Activated CD4-positive, alpha-beta T cell treated with anti-CD3 and anti-CD28 coated beads for 48 hours (primary cell): Measurements from ENCODE around the gene NSRP1.
"Not testable (repeated sequence)": the region's sequence is repeated elsewhere in the genome, so short reads cannot be mapped to it uniquely, and the experiment has no call there.

ENCODE experiments used
- DNase-seq: peaks from one replicate; pipeline ENCODE4 v3.0.0-alpha.2; 2020

Gene NSRP1

DNA sequence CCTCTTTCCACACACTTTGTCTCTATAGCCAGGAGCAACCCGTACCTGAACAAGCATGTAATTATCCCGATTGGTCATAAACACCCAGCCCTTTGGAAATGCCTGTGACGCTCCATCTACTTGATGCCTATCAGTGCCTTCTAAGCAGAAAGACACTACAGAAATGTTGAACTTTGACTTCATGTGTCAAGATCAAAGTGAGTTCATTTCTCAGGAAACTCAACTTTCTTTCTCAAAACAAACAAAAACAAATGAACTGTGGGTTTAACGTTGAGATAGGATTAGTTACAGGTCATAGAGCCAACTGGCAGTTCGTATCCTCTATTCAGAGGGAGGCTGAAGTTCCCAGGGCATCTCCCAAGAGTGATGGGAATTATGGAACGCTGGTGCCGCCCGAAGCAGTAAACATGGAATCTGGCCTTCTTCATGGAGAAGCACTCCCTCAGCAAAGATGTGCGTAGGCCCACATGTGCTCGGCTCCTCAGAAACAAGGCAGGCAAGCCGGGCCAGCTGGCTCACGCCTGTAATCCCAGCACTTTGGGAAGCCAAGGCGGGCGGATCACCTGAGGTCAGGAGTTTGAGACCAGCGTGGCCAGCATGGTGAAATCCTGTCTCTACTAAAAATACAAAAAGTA is 109.4 kb downstream of the NSRP1 start:
- no peak for DNase-seq

DNA sequence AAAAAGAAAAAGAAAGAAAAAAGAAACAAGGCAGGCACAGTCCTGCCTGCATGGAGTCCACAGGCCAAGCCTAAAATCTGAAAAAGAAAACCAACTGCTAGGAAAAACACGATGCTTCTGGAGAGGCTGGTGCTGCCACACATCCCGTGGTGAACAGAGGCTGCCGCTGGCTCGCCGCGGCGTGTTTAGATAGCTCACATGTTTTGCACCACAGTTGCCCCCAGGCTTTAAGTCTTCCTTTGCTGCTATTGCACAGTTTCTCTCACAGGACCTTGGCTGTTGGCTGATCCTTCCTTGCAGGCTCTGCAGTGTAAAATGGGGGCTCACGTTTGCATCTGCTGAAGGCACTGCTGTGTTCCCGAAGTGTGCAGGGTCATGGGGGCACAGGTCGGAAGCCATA is 110.3 kb downstream of the NSRP1 start:
- DNase-seq, result no peak

DNA sequence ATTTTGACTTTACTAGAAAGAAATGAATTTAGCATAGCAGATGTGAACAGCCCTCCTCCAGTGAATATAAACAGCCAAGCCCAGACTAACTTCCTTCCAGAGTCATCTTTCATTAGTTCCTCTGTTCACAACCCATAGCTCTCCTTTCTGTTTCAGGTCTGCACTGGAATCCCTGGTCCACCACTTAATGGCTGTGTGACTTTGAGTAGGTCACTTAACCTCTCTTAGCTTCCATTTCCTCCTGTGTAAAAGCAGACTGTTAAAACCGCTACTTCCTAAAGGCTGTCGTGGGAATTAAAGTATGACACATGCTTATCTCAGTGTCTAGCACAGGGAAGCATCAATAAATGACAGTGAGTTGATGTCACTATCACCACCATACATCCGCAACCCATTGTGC is 111.4 kb downstream of the NSRP1 start:
- no peak for DNase-seq

DNA sequence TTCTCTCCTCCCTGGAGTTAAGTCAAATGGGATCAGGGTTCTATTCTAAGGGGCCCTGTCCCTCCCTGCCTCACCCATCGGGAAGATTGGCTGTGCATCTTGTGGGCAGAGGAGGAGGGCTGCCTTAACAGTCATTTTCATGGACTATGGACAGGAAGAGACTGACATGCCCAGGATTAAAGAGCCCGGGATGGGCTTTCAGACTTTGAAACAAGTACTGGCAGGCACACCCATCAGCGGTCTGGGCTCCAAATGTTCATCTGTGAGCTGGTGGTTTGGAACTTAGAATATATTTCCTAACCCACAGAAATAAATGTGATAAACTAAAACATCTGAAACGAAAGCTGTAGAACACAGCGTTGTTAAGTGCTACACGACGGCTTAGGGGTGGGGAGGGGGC is 112.4 kb downstream of the NSRP1 start:
- DNase-seq, result no peak

DNA sequence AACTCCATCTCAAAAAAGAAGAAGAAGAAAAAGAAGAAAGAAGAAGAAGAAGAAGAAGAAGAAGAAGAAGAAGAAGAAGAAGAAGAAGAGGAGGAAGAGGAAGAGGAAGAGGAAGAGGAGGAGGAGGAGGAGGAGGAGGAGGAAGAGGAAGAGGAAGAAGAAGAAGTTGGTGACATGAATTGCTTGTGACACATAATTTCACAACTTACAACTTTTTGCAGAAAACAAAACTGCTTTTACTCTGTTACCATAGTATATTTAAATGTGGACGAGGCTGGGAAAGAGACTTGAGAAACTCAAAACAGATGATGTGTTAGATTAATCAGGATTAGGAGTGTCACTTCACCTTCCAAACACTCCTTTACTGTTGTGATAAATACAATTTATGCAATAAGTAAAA is 113.4 kb downstream of the NSRP1 start:
- not testable (repeated sequence) for DNase-seq

DNA sequence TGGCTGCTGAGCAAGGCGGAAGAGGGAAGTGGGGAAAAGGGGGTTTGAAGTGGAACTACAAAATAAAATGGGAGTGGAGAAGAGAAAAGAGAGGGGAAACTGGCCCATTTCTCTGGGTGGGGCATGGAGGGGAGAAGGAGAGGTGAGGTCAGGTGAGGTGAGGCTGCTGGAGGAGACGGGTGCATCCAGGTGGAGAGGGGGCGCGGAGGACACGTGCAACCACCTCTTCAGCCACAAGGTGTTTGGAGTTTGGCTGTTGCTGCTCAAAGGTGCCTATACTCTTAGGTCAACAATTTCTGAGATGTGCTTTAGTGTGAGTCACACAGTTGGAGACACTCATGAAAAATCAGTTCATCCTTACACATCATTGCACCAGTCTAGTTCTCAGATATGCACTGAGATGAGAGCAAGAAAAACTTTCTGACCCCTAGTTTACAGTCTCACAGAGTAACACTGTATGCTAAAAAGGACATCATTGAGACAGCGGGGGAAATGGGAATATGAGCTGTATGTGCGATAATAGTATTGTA is 114.0 kb downstream of the NSRP1 start:
- no peak for DNase-seq

DNA sequence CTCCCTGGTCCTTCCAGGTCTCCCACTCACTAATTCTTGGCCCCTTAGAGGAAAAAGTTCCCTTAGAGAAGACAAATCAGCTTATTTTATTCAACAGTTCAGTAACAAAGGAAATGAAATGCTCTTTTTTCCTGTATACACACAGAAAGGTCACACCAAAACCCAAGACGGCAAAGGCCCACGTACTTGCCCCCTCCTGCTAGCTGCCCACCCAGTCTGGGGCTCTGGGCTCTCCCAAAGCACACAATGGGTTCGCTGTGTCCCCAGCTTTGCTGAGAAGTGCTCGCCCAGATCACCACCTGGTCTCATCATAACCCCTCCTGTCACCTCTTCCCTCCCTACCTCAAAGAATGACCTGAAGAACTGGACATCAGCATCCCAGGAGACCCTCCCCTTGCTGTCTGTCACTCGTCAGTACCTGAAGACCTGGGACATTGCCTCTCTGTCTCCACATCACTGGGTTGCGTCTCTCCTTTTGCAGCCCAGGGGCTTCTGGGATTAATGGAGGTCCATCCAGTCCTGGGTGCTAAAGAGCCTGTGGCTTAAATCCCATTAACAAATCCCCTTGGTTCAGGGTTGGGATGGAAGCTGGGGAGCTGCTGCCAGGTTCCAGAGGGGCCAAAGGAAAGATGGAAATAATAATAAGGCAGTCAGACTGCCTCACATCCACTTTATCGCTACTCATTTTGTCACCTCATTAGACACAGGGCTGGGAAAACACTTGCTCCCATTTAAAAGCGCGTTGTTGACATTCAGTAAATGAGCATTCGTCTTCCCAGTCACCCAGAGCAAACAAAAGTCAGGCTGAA is 115.6 kb downstream of the NSRP1 start:
- no peak for DNase-seq

DNA sequence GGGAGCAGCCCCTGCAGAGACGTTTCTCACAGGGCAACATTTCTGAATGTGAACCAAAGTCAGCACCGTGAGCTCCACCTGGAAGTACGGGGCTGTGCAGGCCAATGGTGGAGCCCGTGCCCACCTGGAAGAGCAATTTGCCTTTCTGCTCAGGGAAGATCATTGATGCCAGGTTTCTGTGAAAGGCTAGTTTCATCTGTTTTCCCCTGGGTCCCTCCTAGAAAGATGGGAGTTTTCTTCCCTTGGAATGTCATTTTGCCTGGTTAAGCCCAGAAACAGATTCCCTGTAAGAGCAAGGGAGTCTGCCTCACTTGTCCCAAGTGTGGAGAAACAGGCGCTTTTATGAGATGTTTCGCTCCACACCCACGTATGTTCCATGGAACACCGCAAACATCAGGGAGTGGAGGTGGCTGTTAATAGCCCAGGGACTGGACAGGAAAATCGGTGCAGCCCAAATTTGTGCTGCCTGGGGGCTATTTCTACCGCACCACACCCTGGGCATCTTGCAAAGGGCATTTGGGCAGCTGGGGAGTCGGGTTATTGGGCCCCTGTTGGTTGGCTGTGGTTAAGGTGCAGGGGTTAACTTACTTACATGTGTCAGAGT is 116.3 kb downstream of the NSRP1 start:
- DNase-seq, result no peak

DNA sequence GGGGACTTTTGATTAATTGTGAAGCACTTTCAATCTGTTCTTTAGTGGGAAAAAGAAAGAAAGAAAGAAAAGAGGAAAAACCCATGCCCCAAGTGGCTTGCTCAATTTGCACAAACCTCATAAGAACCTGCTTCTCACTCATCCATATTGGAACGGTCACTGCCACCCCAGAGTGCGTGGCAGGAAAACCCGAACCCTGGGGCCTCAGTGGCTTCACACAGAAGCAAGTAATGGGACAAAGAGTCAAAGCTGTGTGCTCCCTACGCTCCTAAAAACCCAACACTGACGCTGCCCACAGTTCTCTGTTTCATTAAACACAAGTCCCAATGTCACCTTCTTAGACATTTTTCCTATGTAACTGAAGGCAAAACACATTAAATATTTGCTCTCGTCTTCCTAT is 117.7 kb downstream of the NSRP1 start:
- no peak for DNase-seq

DNA sequence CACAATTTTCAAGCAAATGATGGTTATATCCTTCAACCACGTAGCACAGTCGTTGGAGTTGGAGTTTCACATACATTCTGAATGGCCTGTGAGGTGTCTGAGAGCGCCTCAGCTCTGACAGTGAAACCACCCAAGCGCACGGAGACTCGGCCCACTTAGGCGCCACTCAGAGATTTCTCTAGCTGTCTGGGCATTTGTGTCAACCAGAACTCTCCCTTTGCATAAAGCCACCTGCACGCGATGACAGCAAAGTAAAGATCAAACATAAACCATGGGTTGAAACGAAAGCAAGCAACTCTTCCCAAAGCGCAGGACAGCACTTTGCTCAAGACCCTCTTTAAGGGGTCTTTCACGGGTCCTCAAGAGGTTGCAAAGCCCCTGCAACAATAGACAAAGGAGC is 118.3 kb downstream of the NSRP1 start:
- peak; percentile 19 for DNase-seq

DNA sequence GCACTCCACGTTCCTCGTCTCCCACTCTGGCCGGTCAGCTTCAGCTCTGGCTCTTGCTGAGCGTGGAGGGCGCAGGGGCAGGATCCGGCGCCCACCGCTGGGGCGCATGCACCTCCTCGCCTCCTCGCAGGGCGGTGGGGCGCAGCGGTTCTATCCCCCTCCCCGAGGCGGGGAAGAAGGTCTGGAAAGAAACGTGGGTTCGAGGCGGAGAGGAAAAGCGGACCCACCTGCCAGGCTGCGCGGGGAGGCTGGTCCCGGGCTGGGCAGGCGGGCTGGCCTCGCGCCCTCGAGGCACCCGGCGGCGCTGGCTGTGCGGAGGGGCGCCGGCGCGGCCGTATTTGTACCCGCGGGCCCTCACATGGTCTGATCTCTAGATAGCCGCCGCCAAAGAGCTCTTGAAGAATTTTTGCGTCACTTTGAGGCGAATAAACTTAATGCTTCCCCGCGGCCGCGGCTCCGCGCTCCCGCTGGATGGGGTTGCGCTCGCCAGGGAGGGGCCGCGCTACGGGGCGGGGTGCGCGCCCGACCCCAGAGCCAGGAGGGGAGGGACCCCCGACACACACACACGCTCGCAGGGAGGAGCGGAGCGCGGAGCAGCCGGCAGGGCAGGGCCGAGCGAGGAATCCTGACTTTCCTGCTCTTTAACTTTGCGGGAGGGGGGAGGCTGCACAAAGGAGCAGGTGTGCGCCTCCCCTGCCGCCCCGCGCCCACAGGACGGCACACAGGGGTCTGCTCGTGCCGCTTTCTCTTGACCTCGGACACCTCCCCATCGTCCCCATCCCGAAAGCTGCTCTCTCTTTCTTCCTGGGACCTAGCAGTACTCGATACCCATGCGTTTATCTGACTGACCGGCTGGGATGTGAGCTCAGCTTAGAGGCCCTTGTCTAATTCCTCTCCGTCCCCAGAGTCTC is 119.0 kb downstream of the NSRP1 start, which contains the start of gene SLC6A4:
SLC6A4 (minus strand) TSS at position 312 of the 911 bp plus-strand sequence. CDS start 13,739 bp downstream, outside the sequence.
- DNase-seq, result no peak
